HepG2 (cell line): ENCODE data around the gene FAIM. TPM values are rescaled to one million over a fixed set of nuclear protein-coding genes. Genes with fewer than 3 reads are reported as not detected.

Source experiments
- CEBPG ChIP-seq: IDR thresholded peaks from 2 replicates; pipeline ENCODE4 v1.6.1; 2016
- FOXP1 ChIP-seq, 2 experiments: fragments of 450-650 bp in 1 of 2; IDR thresholded peaks; 2 replicates each; pipeline ENCODE4 v1.6.1; 2017 to 2018; ENCODE audit warnings: antibody characterized with exemption in 1 of 2
- HIVEP1 ChIP-seq: sonication (generic); formaldehyde crosslinking; IDR thresholded peaks from 2 replicates; pipeline ENCODE4 v1.4.0; 2020; ENCODE audit warnings: mild to moderate bottlenecking, missing genetic modification reagents
- JARID2 ChIP-seq: sonication (generic); formaldehyde crosslinking; IDR thresholded peaks from 2 replicates; pipeline ENCODE4 v1.8.1; 2023; ENCODE audit warnings: missing genetic modification reagents, inconsistent platforms; ENCODE audit not compliant: insufficient replicate concordance
- KDM3A ChIP-seq: IDR thresholded peaks from 2 replicates; pipeline ENCODE4 v1.6.1; 2018; ENCODE audit warnings: low read depth, missing compliant biosample characterization
- MXI1 ChIP-seq: IDR thresholded peaks from 3 replicates; pipeline ENCODE4 v1.6.1; 2012; ENCODE audit warnings: low read depth, low read length, inconsistent platforms, borderline replicate concordance
- NFKB2 ChIP-seq: sonication (generic); formaldehyde crosslinking; IDR thresholded peaks from 2 replicates; pipeline ENCODE4 v1.4.0; 2020; ENCODE audit warnings: missing genetic modification reagents, borderline replicate concordance
- PCBP2 ChIP-seq: fragments of 200-400 bp; formaldehyde crosslinking; optimal IDR thresholded peaks from 2 replicates; pipeline ENCODE3; 2018; ENCODE audit warnings: low read length, low read depth; ENCODE audit not compliant: poor library complexity, severe bottlenecking
- POLR2G ChIP-seq: fragments of 200-400 bp; formaldehyde crosslinking; IDR thresholded peaks from 2 replicates; pipeline ENCODE4 v1.6.1; 2018; ENCODE audit warnings: mild to moderate bottlenecking, low read depth, low read length, moderate library complexity
- RXRB ChIP-seq: IDR thresholded peaks from 2 replicates; pipeline ENCODE4 v1.6.1; 2016; ENCODE audit warnings: borderline replicate concordance, missing genetic modification reagents, missing compliant biosample characterization
- SIX4 ChIP-seq: sonication (generic); formaldehyde crosslinking; IDR thresholded peaks from 2 replicates; pipeline ENCODE4 v1.4.0; 2020; ENCODE audit warnings: missing genetic modification reagents
- SP140L ChIP-seq: sonication (generic); formaldehyde crosslinking; IDR thresholded peaks from 2 replicates; pipeline ENCODE4 v1.4.0; 2020; ENCODE audit warnings: missing genetic modification reagents, borderline replicate concordance
- U2AF2 ChIP-seq: fragments of 200-400 bp; formaldehyde crosslinking; IDR thresholded peaks from 2 replicates; pipeline ENCODE4 v1.6.1; 2017; ENCODE audit warnings: low read depth, mild to moderate bottlenecking, low read length
- ZFY ChIP-seq: sonication (generic); formaldehyde crosslinking; IDR thresholded peaks from 2 replicates; pipeline ENCODE4 v1.4.0; 2020; ENCODE audit warnings: missing genetic modification reagents
- ZMYM4 ChIP-seq: sonication (generic); formaldehyde crosslinking; IDR thresholded peaks from 2 replicates; pipeline ENCODE4 v1.8.1; 2023; ENCODE audit warnings: mild to moderate bottlenecking, missing genetic modification reagents
- ZNF562 ChIP-seq: sonication (generic); formaldehyde crosslinking; IDR thresholded peaks from 2 replicates; pipeline ENCODE4 v1.8.0; 2022; ENCODE audit warnings: missing genetic modification reagents, borderline replicate concordance
- ZNF607 ChIP-seq: sonication (generic); formaldehyde crosslinking; IDR thresholded peaks from 2 replicates; pipeline ENCODE4 v1.5.1; 2020; ENCODE audit warnings: missing genetic modification reagents, mild to moderate bottlenecking, borderline replicate concordance
- ZNF780A ChIP-seq: sonication (generic); formaldehyde crosslinking; IDR thresholded peaks from 2 replicates; pipeline ENCODE4 v1.8.0; 2022; ENCODE audit warnings: mild to moderate bottlenecking, missing genetic modification reagents, moderate library complexity
- polyA plus RNA-seq, 8 experiments: library from polyadenylated mRNA; depleted of rRNA in 3 of 8; stranded (reverse) in 7 of 8; unstranded in 1 of 8; fragments of >200 nt; fragmentation: Illumina TruSeq in 4 of 8; extraction: Trizol in 4 of 8; gene quantifications; 2 replicates each; pipeline versions ENCODE4 v1.2.1 to v1.2.3, GENCODE V29; 2011 to 2016; ENCODE audit warnings: low read depth in 4 of 8, missing spikeins in 1 of 8, mixed read lengths in 1 of 8; ENCODE audit not compliant: insufficient read depth in 1 of 8
- total RNA-seq, 5 experiments: library from RNA; depleted of rRNA; stranded (reverse); fragments of >200 nt; fragmentation: Illumina TruSeq; extraction: Trizol; gene quantifications; 2 replicates each; pipeline ENCODE4 v1.2.3, GENCODE V29; 2016; ENCODE audit warnings: low read depth in 1 of 5
- TF ChIP-seq, protein P1 (sequence below): sonication (generic); formaldehyde crosslinking; IDR thresholded peaks from 2 replicates; pipeline ENCODE4 v1.8.0; 2022; ENCODE audit warnings: missing genetic modification reagents, mild to moderate bottlenecking, borderline replicate concordance
- TF ChIP-seq, protein P2 (sequence below): fragments of 450-650 bp; IDR thresholded peaks from 2 replicates; pipeline ENCODE4 v1.6.1; 2017; ENCODE audit warnings: mild to moderate bottlenecking
- TF ChIP-seq, protein P3 (sequence below): sonication (generic); formaldehyde crosslinking; IDR thresholded peaks from 2 replicates; pipeline ENCODE4 v1.4.0; 2020; ENCODE audit warnings: low read depth, mild to moderate bottlenecking, missing genetic modification reagents
- TF ChIP-seq, protein P4 (sequence below): IDR thresholded peaks from 2 replicates; pipeline ENCODE4 v1.6.1; 2016; ENCODE audit warnings: missing compliant biosample characterization, missing genetic modification reagents, borderline replicate concordance

FAIM gene
- total and polyA plus RNA-seq, 2 of the 13 experiments (the other 11 are each of a cell fraction or from before 2014, with no cell fraction given): 4.3 to 25.8 TPM

DNA sequence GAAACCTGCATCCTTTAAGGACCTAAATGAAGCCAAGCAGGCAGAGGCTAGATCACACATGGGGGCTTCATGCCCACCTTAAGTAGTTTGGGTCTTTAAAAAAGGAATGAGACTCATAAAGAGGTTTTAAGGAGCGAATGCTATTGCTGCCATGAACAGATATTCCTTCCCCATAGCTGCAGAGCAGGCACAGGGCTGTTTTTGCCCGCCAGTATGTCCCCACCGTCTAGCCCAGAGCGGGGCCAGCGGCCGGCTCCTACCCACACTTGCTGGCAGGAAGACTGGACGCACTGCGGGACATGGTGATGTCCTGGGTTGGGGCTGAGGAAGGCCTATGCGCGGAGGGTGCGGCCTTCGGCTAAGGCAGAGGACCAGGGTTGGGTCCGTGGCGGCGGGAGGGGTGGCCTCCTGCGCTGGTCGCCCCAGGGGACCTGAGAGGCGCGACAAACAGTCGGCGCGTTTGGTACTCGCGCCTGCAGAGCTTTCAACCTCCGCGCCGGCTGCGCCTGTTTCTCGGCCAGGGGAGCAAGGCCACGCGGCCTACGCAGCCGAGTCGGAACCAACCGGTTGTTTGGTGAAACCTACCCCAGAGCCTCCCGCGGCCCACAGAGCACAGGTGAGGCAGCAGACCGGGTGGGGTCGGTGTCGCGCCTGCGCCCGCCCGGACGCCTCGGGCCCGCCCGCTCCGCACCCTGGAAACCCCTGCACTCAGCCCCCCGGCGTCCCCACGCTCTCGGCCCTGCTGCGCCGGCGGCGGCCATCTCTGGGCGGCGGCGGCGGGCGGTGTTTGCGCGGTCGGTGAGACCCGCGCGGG, at the start of gene FAIM (continued):
- TF ChIP-seq ZMYM4 (CRISPR knock-in tag) (peak; percentile 46; the same call in 1 of the 2 replicates), MXI1 (0 out of 3 replicates have a peak, but pooled peaks have one; percentile 11), CEBPG (CRISPR knock-in tag) (no peak), NFKB2 (CRISPR knock-in tag) (peak; percentile 87; the same call in 1 of the 2 replicates), FOXP1 (IDR thresholded peaks at IDR 0.05) (no peak), FOXP1 (CRISPR knock-in tag; IDR thresholded peaks at IDR 0.05) (no peak), SIX4 (no peak), POLR2G (peak; percentile 81), ZNF607 (CRISPR knock-in tag) (peak; percentile 86), HIVEP1 (CRISPR knock-in tag) (peak; percentile 65; the same call in 1 of the 2 replicates), ZNF780A (CRISPR knock-in tag) (no peak), ZNF562 (CRISPR knock-in tag) (no peak), KDM3A (CRISPR knock-in tag) (peak; percentile 52; the same call in 1 of the 2 replicates), SP140L (CRISPR knock-in tag) (no peak), JARID2 (CRISPR knock-in tag) (no peak), U2AF2 (no peak), PCBP2 (no peak), ZFY (CRISPR knock-in tag) (peak; percentile 99), RXRB (CRISPR knock-in tag) (peak; percentile 14; the same call in 1 of the 2 replicates)
- TF ChIP-seq, protein P1, sequence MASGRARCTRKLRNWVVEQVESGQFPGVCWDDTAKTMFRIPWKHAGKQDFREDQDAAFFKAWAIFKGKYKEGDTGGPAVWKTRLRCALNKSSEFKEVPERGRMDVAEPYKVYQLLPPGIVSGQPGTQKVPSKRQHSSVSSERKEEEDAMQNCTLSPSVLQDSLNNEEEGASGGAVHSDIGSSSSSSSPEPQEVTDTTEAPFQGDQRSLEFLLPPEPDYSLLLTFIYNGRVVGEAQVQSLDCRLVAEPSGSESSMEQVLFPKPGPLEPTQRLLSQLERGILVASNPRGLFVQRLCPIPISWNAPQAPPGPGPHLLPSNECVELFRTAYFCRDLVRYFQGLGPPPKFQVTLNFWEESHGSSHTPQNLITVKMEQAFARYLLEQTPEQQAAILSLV (CRISPR knock-in tag): peak; percentile 28; the same call in 1 of the 2 replicates
- TF ChIP-seq, protein P2, sequence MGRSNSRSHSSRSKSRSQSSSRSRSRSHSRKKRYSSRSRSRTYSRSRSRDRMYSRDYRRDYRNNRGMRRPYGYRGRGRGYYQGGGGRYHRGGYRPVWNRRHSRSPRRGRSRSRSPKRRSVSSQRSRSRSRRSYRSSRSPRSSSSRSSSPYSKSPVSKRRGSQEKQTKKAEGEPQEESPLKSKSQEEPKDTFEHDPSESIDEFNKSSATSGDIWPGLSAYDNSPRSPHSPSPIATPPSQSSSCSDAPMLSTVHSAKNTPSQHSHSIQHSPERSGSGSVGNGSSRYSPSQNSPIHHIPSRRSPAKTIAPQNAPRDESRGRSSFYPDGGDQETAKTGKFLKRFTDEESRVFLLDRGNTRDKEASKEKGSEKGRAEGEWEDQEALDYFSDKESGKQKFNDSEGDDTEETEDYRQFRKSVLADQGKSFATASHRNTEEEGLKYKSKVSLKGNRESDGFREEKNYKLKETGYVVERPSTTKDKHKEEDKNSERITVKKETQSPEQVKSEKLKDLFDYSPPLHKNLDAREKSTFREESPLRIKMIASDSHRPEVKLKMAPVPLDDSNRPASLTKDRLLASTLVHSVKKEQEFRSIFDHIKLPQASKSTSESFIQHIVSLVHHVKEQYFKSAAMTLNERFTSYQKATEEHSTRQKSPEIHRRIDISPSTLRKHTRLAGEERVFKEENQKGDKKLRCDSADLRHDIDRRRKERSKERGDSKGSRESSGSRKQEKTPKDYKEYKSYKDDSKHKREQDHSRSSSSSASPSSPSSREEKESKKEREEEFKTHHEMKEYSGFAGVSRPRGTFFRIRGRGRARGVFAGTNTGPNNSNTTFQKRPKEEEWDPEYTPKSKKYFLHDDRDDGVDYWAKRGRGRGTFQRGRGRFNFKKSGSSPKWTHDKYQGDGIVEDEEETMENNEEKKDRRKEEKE: no peak
- TF ChIP-seq, protein P3, sequence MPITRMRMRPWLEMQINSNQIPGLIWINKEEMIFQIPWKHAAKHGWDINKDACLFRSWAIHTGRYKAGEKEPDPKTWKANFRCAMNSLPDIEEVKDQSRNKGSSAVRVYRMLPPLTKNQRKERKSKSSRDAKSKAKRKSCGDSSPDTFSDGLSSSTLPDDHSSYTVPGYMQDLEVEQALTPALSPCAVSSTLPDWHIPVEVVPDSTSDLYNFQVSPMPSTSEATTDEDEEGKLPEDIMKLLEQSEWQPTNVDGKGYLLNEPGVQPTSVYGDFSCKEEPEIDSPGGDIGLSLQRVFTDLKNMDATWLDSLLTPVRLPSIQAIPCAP (CRISPR knock-in tag): no peak
- TF ChIP-seq, protein P4, sequence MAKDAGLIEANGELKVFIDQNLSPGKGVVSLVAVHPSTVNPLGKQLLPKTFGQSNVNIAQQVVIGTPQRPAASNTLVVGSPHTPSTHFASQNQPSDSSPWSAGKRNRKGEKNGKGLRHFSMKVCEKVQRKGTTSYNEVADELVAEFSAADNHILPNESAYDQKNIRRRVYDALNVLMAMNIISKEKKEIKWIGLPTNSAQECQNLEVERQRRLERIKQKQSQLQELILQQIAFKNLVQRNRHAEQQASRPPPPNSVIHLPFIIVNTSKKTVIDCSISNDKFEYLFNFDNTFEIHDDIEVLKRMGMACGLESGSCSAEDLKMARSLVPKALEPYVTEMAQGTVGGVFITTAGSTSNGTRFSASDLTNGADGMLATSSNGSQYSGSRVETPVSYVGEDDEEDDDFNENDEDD: peak; percentile 53; the same call in 1 of the 2 replicates
